K562 (cell line): ENCODE results near the gene C1orf116. TPM values are rescaled to one million over a fixed set of nuclear protein-coding genes. Genes with fewer than 3 reads are reported as not detected.

ENCODE experiments used
- FOXA3 ChIP-seq, 2 experiments: fragments of 450-650 bp in 1 of 2; sonication (generic) in 1 of 2; formaldehyde crosslinking; IDR thresholded peaks in 1 of 2; conservative IDR thresholded peaks in 1 of 2; 2 replicates each; pipeline versions ENCODE4 v1.4.0 to v1.8.0; 2020 to 2022; ENCODE audit warnings: mild to moderate bottlenecking in 2 of 2, missing genetic modification reagents in 1 of 2
- HCFC1 ChIP-seq: IDR thresholded peaks from 2 replicates; pipeline ENCODE4 v1.6.1; 2012; ENCODE audit warnings: low read depth, low read length, improper control_type of control experiment
- ILK ChIP-seq: fragments of 450-650 bp; IDR thresholded peaks from 2 replicates; pipeline ENCODE4 v1.6.1; 2016; ENCODE audit warnings: missing genetic modification characterization, low read depth, mild to moderate bottlenecking, missing compliant biosample characterization, moderate library complexity, borderline replicate concordance
- KDM2B ChIP-seq: fragments of 250-450 bp; sonication (Bioruptor Pico); IDR thresholded peaks from 2 replicates; pipeline ENCODE4 v1.8.0; 2021; ENCODE audit warnings: mild to moderate bottlenecking, moderate library complexity
- KDM4B ChIP-seq, 2 experiments: fragments of 450-650 bp in 1 of 2; sonication (generic) in 1 of 2; IDR thresholded peaks; 2 replicates each; pipeline ENCODE4 v1.6.1; 2016 to 2017; ENCODE audit warnings: borderline replicate concordance in 2 of 2, antibody characterized with exemption in 1 of 2, low read depth in 1 of 2, mild to moderate bottlenecking in 1 of 2
- NFE2L1 ChIP-seq: fragments of 450-650 bp; IDR thresholded peaks from 2 replicates; pipeline ENCODE4 v1.6.1; 2016; ENCODE audit warnings: missing genetic modification characterization, low read depth, mild to moderate bottlenecking, missing compliant biosample characterization, moderate library complexity, borderline replicate concordance
- PHF20 ChIP-seq: fragments of 450-650 bp; IDR thresholded peaks from 2 replicates; pipeline ENCODE4 v1.6.1; 2018; ENCODE audit not compliant: partially characterized antibody
- RFX1 ChIP-seq: fragments of 450-650 bp; IDR thresholded peaks from 2 replicates; pipeline ENCODE4 v1.6.1; 2016; ENCODE audit warnings: mild to moderate bottlenecking, moderate library complexity
- SMARCA4 ChIP-seq: fragments of 450-650 bp; IDR thresholded peaks from 2 replicates; pipeline ENCODE4 v1.6.1; 2016
- ZNF217 ChIP-seq: sonication (generic); formaldehyde crosslinking; IDR thresholded peaks from 2 replicates; pipeline ENCODE4 v1.8.0; 2022; ENCODE audit warnings: mild to moderate bottlenecking, missing genetic modification reagents
- ZNF717 ChIP-seq: fragments of 250-450 bp; sonication (Bioruptor Pico); IDR thresholded peaks from 2 replicates; pipeline ENCODE4 v1.5.0; 2021
- polyA plus RNA-seq, 8 experiments: library from polyadenylated mRNA; depleted of rRNA in 4 of 8; stranded (reverse) in 5 of 8; unstranded in 3 of 8; fragments of >200 nt; fragmentation: Nextera tagmentation in 2 of 8; fragmentation: Illumina TruSeq in 1 of 8; extraction: Ambion mirVana in 2 of 8; extraction: Trizol in 1 of 8; gene quantifications; 2 replicates each; pipeline versions ENCODE4 v1.2.1 to v1.2.3, GENCODE V29; 2011 to 2014; ENCODE audit warnings: inconsistent platforms in 1 of 8, missing spikeins in 1 of 8
- total RNA-seq, 7 experiments: library from RNA; depleted of rRNA in 6 of 7; stranded (reverse); fragments of >200 nt in 6 of 7; fragmentation: Illumina TruSeq in 2 of 7; extraction: Trizol in 2 of 7; gene quantifications; 2 replicates each; pipeline versions ENCODE4 v1.2.1 to v1.2.3, GENCODE V29; 2011 to 2021; ENCODE audit warnings: low replicate concordance in 1 of 7
- TF ChIP-seq, protein P1 (sequence below): sonication (generic); formaldehyde crosslinking; IDR thresholded peaks from 2 replicates; pipeline ENCODE4 v1.8.0; 2023; ENCODE audit warnings: mild to moderate bottlenecking, missing genetic modification reagents
- TF ChIP-seq, protein P2 (sequence below): sonication (generic); formaldehyde crosslinking; IDR thresholded peaks from 2 replicates; pipeline ENCODE4 v1.8.0; 2022; ENCODE audit warnings: mild to moderate bottlenecking, missing genetic modification reagents, borderline replicate concordance
- TF ChIP-seq, protein P3 (sequence below): fragments of 150-350 bp; conservative IDR thresholded peaks from 2 replicates; pipeline ENCODE4 v1.6.1; 2014; ENCODE audit warnings: low read length
- TF ChIP-seq, protein P4 (sequence below): fragments of 450-650 bp; IDR thresholded peaks from 2 replicates; pipeline ENCODE4 v1.6.1; 2017; ENCODE audit warnings: antibody characterized with exemption
- TF ChIP-seq, protein P5 (sequence below): fragments of 200-800 bp; sonication (Bioruptor generic); IDR thresholded peaks from 2 replicates; pipeline ENCODE4 v1.6.1; 2017; ENCODE audit warnings: missing genetic modification characterization, missing compliant biosample characterization

C1orf116 gene
- total and polyA plus RNA-seq, 9 of the 15 experiments (the other 6 are each of a cell fraction or from before 2014, with no cell fraction given): 0.62 to 3.0 (median 0.95) TPM

DNA sequence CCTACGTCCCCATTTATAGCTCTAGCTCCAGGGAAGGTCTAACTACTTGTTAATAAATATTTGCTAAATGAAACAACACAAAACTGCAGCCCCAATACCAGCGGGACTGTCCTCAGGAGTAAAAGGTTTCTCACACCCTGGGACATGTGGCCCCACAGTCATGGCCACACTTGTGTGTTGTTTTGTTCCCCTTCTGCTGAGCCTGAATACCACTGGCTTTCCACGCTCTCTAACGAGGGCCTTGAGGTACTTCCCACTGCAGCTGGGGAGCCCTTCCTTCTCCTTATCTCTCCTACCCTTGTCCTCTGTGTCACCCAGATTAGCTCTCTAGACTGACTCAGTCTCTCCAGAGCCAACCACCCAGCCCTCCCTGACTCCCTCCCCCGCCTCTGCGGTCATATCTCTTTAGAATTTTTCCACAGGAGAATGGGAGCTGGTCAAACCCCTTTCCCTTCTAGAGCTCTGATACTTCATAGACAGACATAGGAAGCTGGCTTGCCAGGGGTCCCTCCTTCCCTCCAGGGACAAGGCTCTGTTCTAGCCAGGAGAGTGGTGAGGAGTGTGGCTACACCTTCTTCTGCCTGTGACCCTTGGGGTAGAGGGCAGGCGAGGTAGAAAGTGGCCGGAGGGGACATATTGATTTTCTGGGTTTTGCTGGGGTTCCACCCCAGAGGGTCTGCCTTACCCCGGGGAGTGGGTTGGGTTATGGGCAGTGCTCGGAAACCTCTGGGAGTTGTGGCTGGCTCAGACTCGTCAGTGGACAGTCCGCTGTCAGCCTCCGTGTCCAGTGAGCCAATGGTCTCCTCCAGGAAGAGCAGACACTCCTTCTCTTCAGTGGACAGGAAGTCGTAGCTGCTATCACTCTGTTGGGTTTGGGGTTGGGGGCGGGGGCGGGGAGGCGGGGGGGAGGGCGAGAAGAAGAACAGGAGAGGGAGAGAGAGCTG is 8.1 kb downstream of the C1orf116 start (continued):
- TF ChIP-seq NFE2L1 (peak; percentile 62), PHF20 (peak; percentile 43), ZNF217 (CRISPR knock-in tag) (no peak), ILK (tag) (peak; percentile 73; the same call in 1 of the 2 replicates), KDM2B (CRISPR knock-in tag) (peak; percentile 98), SMARCA4 (peak; percentile 100), HCFC1 (no peak), FOXA3 (CRISPR knock-in tag; conservative IDR thresholded peaks at IDR 0.05 in 1 of 2, IDR thresholded peaks at IDR 0.05 in 1 of 2) (peak; percentile 81 to 92; a peak in 3 of 4 replicates), KDM4B (IDR thresholded peaks at IDR 0.05; ENCODE audit: borderline replicate concordance in 2 of 2, low read depth in 1 of 2) (0 out of 4 replicates have a peak, but pooled peaks of 1 of the 2 experiments have one; percentile 75), RFX1 (no peak), ZNF717 (CRISPR knock-in tag) (no peak)
- TF ChIP-seq, protein P1, sequence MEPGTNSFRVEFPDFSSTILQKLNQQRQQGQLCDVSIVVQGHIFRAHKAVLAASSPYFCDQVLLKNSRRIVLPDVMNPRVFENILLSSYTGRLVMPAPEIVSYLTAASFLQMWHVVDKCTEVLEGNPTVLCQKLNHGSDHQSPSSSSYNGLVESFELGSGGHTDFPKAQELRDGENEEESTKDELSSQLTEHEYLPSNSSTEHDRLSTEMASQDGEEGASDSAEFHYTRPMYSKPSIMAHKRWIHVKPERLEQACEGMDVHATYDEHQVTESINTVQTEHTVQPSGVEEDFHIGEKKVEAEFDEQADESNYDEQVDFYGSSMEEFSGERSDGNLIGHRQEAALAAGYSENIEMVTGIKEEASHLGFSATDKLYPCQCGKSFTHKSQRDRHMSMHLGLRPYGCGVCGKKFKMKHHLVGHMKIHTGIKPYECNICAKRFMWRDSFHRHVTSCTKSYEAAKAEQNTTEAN: no peak
- TF ChIP-seq, protein P2, sequence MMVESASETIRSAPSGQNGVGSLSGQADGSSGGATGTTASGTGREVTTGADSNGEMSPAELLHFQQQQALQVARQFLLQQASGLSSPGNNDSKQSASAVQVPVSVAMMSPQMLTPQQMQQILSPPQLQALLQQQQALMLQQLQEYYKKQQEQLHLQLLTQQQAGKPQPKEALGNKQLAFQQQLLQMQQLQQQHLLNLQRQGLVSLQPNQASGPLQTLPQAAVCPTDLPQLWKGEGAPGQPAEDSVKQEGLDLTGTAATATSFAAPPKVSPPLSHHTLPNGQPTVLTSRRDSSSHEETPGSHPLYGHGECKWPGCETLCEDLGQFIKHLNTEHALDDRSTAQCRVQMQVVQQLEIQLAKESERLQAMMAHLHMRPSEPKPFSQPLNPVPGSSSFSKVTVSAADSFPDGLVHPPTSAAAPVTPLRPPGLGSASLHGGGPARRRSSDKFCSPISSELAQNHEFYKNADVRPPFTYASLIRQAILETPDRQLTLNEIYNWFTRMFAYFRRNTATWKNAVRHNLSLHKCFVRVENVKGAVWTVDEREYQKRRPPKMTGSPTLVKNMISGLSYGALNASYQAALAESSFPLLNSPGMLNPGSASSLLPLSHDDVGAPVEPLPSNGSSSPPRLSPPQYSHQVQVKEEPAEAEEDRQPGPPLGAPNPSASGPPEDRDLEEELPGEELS (CRISPR knock-in tag): no peak
- TF ChIP-seq, protein P3, sequence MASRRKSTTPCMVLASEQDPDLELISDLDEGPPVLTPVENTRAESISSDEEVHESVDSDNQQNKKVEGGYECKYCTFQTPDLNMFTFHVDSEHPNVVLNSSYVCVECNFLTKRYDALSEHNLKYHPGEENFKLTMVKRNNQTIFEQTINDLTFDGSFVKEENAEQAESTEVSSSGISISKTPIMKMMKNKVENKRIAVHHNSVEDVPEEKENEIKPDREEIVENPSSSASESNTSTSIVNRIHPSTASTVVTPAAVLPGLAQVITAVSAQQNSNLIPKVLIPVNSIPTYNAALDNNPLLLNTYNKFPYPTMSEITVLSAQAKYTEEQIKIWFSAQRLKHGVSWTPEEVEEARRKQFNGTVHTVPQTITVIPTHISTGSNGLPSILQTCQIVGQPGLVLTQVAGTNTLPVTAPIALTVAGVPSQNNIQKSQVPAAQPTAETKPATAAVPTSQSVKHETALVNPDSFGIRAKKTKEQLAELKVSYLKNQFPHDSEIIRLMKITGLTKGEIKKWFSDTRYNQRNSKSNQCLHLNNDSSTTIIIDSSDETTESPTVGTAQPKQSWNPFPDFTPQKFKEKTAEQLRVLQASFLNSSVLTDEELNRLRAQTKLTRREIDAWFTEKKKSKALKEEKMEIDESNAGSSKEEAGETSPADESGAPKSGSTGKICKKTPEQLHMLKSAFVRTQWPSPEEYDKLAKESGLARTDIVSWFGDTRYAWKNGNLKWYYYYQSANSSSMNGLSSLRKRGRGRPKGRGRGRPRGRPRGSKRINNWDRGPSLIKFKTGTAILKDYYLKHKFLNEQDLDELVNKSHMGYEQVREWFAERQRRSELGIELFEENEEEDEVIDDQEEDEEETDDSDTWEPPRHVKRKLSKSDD: 0 out of 2 replicates have a peak, but pooled peaks have one; percentile 12
- TF ChIP-seq, protein P4, sequence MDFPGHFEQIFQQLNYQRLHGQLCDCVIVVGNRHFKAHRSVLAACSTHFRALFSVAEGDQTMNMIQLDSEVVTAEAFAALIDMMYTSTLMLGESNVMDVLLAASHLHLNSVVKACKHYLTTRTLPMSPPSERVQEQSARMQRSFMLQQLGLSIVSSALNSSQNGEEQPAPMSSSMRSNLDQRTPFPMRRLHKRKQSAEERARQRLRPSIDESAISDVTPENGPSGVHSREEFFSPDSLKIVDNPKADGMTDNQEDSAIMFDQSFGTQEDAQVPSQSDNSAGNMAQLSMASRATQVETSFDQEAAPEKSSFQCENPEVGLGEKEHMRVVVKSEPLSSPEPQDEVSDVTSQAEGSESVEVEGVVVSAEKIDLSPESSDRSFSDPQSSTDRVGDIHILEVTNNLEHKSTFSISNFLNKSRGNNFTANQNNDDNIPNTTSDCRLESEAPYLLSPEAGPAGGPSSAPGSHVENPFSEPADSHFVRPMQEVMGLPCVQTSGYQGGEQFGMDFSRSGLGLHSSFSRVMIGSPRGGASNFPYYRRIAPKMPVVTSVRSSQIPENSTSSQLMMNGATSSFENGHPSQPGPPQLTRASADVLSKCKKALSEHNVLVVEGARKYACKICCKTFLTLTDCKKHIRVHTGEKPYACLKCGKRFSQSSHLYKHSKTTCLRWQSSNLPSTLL: no peak
- TF ChIP-seq, protein P5, sequence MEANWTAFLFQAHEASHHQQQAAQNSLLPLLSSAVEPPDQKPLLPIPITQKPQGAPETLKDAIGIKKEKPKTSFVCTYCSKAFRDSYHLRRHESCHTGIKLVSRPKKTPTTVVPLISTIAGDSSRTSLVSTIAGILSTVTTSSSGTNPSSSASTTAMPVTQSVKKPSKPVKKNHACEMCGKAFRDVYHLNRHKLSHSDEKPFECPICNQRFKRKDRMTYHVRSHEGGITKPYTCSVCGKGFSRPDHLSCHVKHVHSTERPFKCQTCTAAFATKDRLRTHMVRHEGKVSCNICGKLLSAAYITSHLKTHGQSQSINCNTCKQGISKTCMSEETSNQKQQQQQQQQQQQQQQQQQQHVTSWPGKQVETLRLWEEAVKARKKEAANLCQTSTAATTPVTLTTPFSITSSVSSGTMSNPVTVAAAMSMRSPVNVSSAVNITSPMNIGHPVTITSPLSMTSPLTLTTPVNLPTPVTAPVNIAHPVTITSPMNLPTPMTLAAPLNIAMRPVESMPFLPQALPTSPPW (CRISPR knock-in tag): peak; percentile 93
